HUES64 (cell line): ENCODE data around the gene CFAP299.

Experiments used
- H3K27ac ChIP-seq: 2 replicates; pipeline ENCODE4 v1.7.0; 2013; ENCODE audit warnings: low read depth, low read length, inconsistent platforms
- H3K27me3 ChIP-seq: 2 replicates; pipeline ENCODE4 v1.6.1; 2013; ENCODE audit warnings: mild to moderate bottlenecking, low read length; ENCODE audit not compliant: insufficient read depth
- H3K36me3 ChIP-seq: 2 replicates; pipeline ENCODE4 v1.6.1; 2013; ENCODE audit warnings: mild to moderate bottlenecking, low read length; ENCODE audit not compliant: insufficient read depth
- H3K4me1 ChIP-seq: 2 replicates; pipeline ENCODE4 v1.6.1; 2013; ENCODE audit warnings: mild to moderate bottlenecking, low read length, moderate library complexity; ENCODE audit not compliant: insufficient read depth
- H3K4me3 ChIP-seq: 2 replicates; pipeline ENCODE4 v1.5.1; 2013; ENCODE audit warnings: mild to moderate bottlenecking, low read length, moderate library complexity
- H3K9ac ChIP-seq: 2 replicates; pipeline ENCODE4 v1.6.1; 2013; ENCODE audit warnings: mild to moderate bottlenecking, low read depth, low read length
- H3K9me3 ChIP-seq: 2 replicates; pipeline ENCODE4 v1.6.1; 2013; ENCODE audit warnings: low read depth, low read length; ENCODE audit not compliant: insufficient read depth
- WGBS: fragments of 150-250, 120-280 bp; methylation state at CpG from one replicate; pipeline ENCODE4 v1.1.7; 2013; ENCODE audit warnings: missing lambda C conversion rate; 5-methylcytosine and 5-hydroxymethylcytosine counted together

Gene CFAP299

GRCh38 chr4:80925293-80925692 is 589.8 kb downstream of the CFAP299 start:
- no peak overlapping the region for H3K9ac ChIP-seq
- peaks cover 11% of the 10 kb centered on the region; the same call in 1 of the 2 replicates for H3K27me3 ChIP-seq
- H3K4me1 ChIP-seq: no peaks in the 10 kb centered on the region
- H3K27ac ChIP-seq: no peak overlapping the region
- H3K36me3 ChIP-seq: no peaks in the 10 kb centered on the region
- no peaks in the 10 kb centered on the region for H3K9me3 ChIP-seq
- 100% methylated on average over 1 of the region's 1 CpG for WGBS
- no peak overlapping the region for H3K4me3 ChIP-seq

- Histone ChIP-seq H3K27me3 (peaks cover 6% of the 10 kb centered on the region; the same call in 1 of the 2 replicates), H3K36me3 (no peaks in the 10 kb centered on the region), H3K4me1 (no peaks in the 10 kb centered on the region), H3K4me3 (no peak overlapping the region), H3K27ac (no peak overlapping the region), H3K9ac (no peak overlapping the region), H3K9me3 (no peaks in the 10 kb centered on the region)
- WGBS: 90% methylated on average over 1 of the region's 1 CpG
These were observed 590.9 kb downstream of the CFAP299 start for GRCh38 chr4:80926446-80926845.

- Histone ChIP-seq H3K27ac (no peak overlapping the region), H3K9me3 (no peaks in the 10 kb centered on the region), H3K4me1 (no peaks in the 10 kb centered on the region), H3K36me3 (no peaks in the 10 kb centered on the region), H3K27me3 (peaks cover 6% of the 10 kb centered on the region; the same call in 1 of the 2 replicates), H3K4me3 (no peak overlapping the region), H3K9ac (no peak overlapping the region)
- WGBS: 90% methylated on average over 1 of the region's 1 CpG
These were observed 591.4 kb downstream of the CFAP299 start for GRCh38 chr4:80926891-80927290.

- H3K27ac ChIP-seq: no peak overlapping the region
- 94% methylated on average over 3 of the region's 3 CpGs for WGBS
- no peaks in the 10 kb centered on the region for H3K9me3 ChIP-seq
- no peaks in the 10 kb centered on the region for H3K36me3 ChIP-seq
- no peak overlapping the region for H3K9ac ChIP-seq
- H3K4me1 ChIP-seq: no peaks in the 10 kb centered on the region
- H3K27me3 ChIP-seq: peaks cover 6% of the 10 kb centered on the region; the same call in 1 of the 2 replicates
- no peak overlapping the region for H3K4me3 ChIP-seq
These were observed 591.9 kb downstream of the CFAP299 start for GRCh38 chr4:80927420-80927819.

GRCh38 chr4:80931631-80932081 is 596.1 kb downstream of the CFAP299 start:
- Histone ChIP-seq H3K9me3 (no peaks in the 10 kb centered on the region), H3K36me3 (no peaks in the 10 kb centered on the region), H3K4me3 (no peak overlapping the region), H3K4me1 (no peaks in the 10 kb centered on the region), H3K27ac (no peak overlapping the region), H3K9ac (no peak overlapping the region), H3K27me3 (no peaks in the 10 kb centered on the region)
- WGBS: 94% methylated on average over 4 of the region's 4 CpGs

- WGBS: 88% methylated on average over 1 of the region's 1 CpG
- Histone ChIP-seq H3K27me3 (no peaks in the 10 kb centered on the region), H3K9ac (no peak overlapping the region), H3K36me3 (no peaks in the 10 kb centered on the region), H3K27ac (no peak overlapping the region), H3K4me3 (no peak overlapping the region), H3K4me1 (no peaks in the 10 kb centered on the region), H3K9me3 (no peaks in the 10 kb centered on the region)
These were observed 612.6 kb downstream of the CFAP299 start for GRCh38 chr4:80948141-80948540.

- Histone ChIP-seq H3K36me3 (no peaks in the 10 kb centered on the region), H3K9ac (no peak overlapping the region), H3K27ac (no peak overlapping the region), H3K27me3 (no peaks in the 10 kb centered on the region), H3K4me1 (no peaks in the 10 kb centered on the region), H3K4me3 (no peak overlapping the region), H3K9me3 (no peaks in the 10 kb centered on the region)
These were observed 613.5 kb downstream of the CFAP299 start for GRCh38 chr4:80948995-80949394.

- H3K9ac ChIP-seq: no peak overlapping the region
- no peaks in the 10 kb centered on the region for H3K36me3 ChIP-seq
- H3K4me3 ChIP-seq: no peak overlapping the region
- no peaks in the 10 kb centered on the region for H3K9me3 ChIP-seq
- H3K27ac ChIP-seq: no peak overlapping the region
- no peaks in the 10 kb centered on the region for H3K27me3 ChIP-seq
- WGBS: 92% methylated on average over 3 of the region's 3 CpGs
- H3K4me1 ChIP-seq: no peaks in the 10 kb centered on the region
These were observed 620.9 kb downstream of the CFAP299 start for GRCh38 chr4:80956421-80956820.

- Histone ChIP-seq H3K36me3 (no peaks in the 10 kb centered on the region), H3K9ac (no peak overlapping the region), H3K27ac (no peak overlapping the region), H3K9me3 (no peaks in the 10 kb centered on the region), H3K4me1 (no peaks in the 10 kb centered on the region), H3K27me3 (no peaks in the 10 kb centered on the region), H3K4me3 (no peak overlapping the region)
- 94% methylated on average over 1 of the region's 2 CpGs for WGBS
These were observed 627.5 kb downstream of the CFAP299 start for GRCh38 chr4:80963051-80963450.

GRCh38 chr4:80967346-80967745 is 631.8 kb downstream of the CFAP299 start:
- Histone ChIP-seq H3K27ac (no peak overlapping the region), H3K27me3 (no peaks in the 10 kb centered on the region), H3K9me3 (no peaks in the 10 kb centered on the region), H3K4me1 (no peaks in the 10 kb centered on the region), H3K4me3 (no peak overlapping the region), H3K9ac (no peak overlapping the region), H3K36me3 (no peaks in the 10 kb centered on the region)
- WGBS: 96% methylated on average over 4 of the region's 4 CpGs

- Histone ChIP-seq H3K9ac (no peak overlapping the region), H3K27me3 (no peaks in the 10 kb centered on the region), H3K27ac (no peak overlapping the region), H3K36me3 (no peaks in the 10 kb centered on the region), H3K4me3 (no peak overlapping the region), H3K9me3 (no peaks in the 10 kb centered on the region), H3K4me1 (no peaks in the 10 kb centered on the region)
- 91% methylated on average over 3 of the region's 3 CpGs for whole genome bisulfite sequencing
These were observed 644.7 kb downstream of the CFAP299 start for GRCh38 chr4:80980239-80980638.

GRCh38 chr4:80986011-80986410 is 650.5 kb downstream of the CFAP299 start:
- H3K9me3 ChIP-seq: no peaks in the 10 kb centered on the region
- H3K4me3 ChIP-seq: no peak overlapping the region
- no peak overlapping the region for H3K9ac ChIP-seq
- H3K4me1 ChIP-seq: no peaks in the 10 kb centered on the region
- no peak overlapping the region for H3K27ac ChIP-seq
- H3K27me3 ChIP-seq: no peaks in the 10 kb centered on the region
- H3K36me3 ChIP-seq: no peaks in the 10 kb centered on the region
